ENCODE results near the gene TULP4. TPM values are rescaled to one million over a fixed set of nuclear protein-coding genes. Genes with fewer than 3 reads are reported as not detected.

Gene TULP4, protein sequence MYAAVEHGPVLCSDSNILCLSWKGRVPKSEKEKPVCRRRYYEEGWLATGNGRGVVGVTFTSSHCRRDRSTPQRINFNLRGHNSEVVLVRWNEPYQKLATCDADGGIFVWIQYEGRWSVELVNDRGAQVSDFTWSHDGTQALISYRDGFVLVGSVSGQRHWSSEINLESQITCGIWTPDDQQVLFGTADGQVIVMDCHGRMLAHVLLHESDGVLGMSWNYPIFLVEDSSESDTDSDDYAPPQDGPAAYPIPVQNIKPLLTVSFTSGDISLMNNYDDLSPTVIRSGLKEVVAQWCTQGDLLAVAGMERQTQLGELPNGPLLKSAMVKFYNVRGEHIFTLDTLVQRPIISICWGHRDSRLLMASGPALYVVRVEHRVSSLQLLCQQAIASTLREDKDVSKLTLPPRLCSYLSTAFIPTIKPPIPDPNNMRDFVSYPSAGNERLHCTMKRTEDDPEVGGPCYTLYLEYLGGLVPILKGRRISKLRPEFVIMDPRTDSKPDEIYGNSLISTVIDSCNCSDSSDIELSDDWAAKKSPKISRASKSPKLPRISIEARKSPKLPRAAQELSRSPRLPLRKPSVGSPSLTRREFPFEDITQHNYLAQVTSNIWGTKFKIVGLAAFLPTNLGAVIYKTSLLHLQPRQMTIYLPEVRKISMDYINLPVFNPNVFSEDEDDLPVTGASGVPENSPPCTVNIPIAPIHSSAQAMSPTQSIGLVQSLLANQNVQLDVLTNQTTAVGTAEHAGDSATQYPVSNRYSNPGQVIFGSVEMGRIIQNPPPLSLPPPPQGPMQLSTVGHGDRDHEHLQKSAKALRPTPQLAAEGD (N-terminal part only)
- total RNA-seq: 10 to 100 TPM; 28.4 to 30.5 TPM

DNA sequence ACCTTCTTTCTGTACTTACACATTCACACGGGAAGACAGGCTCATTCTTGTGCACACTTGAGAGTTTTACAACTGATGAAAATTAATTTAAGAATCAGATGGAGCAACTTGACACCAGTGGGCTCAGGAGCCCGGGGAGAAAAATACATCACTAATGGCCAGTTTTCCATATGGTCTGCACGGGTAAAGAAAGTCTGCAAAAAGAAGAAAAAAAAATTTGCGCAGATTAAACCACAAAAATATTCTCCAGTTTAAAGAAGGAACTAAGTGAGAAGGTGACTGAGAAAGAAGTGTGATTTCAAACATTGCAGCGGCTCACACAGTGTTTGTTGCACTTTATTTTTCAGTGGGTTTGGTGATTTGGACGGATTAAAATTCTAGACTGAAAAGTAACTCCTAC is at the start of gene TULP4:
Gene TULP4, plus strand, starts transcription at position 301 of the 400 bp plus-strand sequence. CDS start 1,552 bp downstream, outside the sequence.
- Mint-ChIP-seq H3K36me3 (peaks cover 28% of the 10 kb centered on the region), H3K27ac (no peak within 1 kb of the TSS), H3K4me3 (no peak within 1 kb of the TSS), H3K4me1 (peaks cover 21% of the 10 kb centered on the region), H3K27me3 (no peaks in the 10 kb centered on the region), H3K9me3 (ENCODE audit: low read depth) (no peaks in the 10 kb centered on the region)
- ATAC-seq: no peak
- DNase-seq: no peak
- CTCF ChIA-PET: interaction anchor here (1.1 kb wide), 1 partner anchor 27 kb away, joined by 3 read pairs; no protein-coding TSS in a partner anchor

DNA sequence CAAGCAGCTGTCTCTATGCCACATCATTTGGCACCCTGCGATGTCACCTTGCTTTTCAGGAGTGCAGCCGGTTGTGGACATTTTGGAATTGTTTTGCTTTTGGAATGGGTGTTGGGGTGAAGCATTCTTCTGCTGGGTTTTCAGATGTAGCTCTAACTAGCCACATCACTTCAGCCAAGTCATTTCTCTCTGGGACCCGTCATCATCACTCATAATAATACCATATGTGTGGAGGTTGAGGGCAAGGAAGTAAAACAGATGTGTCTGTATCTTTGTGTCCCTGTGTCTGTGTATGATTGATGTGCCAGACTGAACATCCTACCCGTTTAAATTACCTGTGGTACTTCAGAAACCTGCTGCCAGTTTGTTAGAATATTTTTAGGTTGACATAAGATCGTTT is 49.5 kb upstream of the TULP4 start:
- Mint-ChIP-seq H3K27ac (no peak overlapping the region), H3K36me3 (peaks cover 4% of the 10 kb centered on the region)

DNA sequence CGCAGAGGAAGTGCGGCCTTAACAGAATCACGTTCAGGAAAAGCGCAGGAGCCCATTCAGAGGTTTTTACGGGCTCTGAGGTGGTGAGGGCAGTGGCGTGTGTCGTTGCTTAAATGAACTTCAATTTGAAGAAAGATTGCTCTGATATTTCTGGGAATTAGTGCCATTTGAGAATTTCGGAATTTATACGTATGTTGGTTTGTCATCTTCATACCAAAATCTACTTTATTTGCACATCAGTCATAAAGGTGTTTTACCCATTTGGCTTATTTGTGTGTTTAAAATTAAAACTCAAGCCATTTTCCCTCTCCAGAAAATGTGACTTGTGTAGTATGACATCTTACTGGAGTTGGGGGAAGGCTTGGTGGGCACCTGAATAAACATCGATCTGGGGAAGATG is 48.1 kb upstream of the TULP4 start:
- Mint-ChIP-seq H3K27me3 (no peaks in the 10 kb centered on the region), H3K9me3 (ENCODE audit: low read depth) (no peaks in the 10 kb centered on the region), H3K36me3 (peaks cover 6% of the 10 kb centered on the region), H3K4me3 (no peak overlapping the region), H3K27ac (no peak overlapping the region), H3K4me1 (peaks cover 9% of the 10 kb centered on the region)
- CTCF ChIA-PET: no interaction called here
- DNase-seq: no peak
- no peak for ATAC-seq

More for the DNA sequence above, 49.5 kb upstream of the TULP4 start:
- no peak overlapping the region for H3K4me3 Mint-ChIP-seq
- no peaks in the 10 kb centered on the region for H3K9me3 Mint-ChIP-seq (ENCODE audit: low read depth)
- DNase-seq (no peak), ATAC-seq (peak; percentile 36)
- H3K27me3 Mint-ChIP-seq: no peaks in the 10 kb centered on the region
- peaks cover 9% of the 10 kb centered on the region for H3K4me1 Mint-ChIP-seq
- CTCF ChIA-PET: interaction anchor here (0.9 kb wide), 1 partner anchor 84 kb away, joined by 3 read pairs; no protein-coding TSS in a partner anchor

DNA sequence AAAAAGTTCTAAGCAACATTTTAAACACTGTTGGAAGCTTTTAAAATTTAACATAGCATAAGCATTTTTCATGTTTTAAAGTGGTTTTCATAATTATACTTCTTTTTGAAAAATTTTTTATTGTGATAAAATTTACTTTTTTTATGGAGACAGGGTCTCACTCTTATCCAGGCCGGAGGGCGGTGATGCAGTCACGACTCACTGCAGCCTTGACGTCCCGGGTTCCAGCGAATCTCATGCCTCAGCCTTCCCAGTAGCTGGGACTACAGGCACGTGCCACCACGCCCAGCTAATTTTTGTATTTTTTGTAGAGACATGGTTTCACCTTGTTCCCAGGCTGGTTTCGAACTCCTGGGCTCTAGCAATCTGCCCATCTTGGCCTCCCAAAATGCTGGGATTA is 46.1 kb upstream of the TULP4 start:
- H3K27me3 Mint-ChIP-seq: no peaks in the 10 kb centered on the region
- H3K9me3 Mint-ChIP-seq (ENCODE audit: low read depth): no peaks in the 10 kb centered on the region
- H3K4me1 Mint-ChIP-seq: peaks cover 20% of the 10 kb centered on the region
- CTCF ChIA-PET: interaction anchor here (1.0 to 1.5 kb wide), 2 partner anchors 14 to 45 kb away, joined by 3 to 5 read pairs; no protein-coding TSS in a partner anchor
- ATAC-seq (no peak), DNase-seq (no peak)
- no peak overlapping the region for H3K27ac Mint-ChIP-seq
- peaks cover 4% of the 10 kb centered on the region for H3K36me3 Mint-ChIP-seq
- H3K4me3 Mint-ChIP-seq: no peak overlapping the region

DNA sequence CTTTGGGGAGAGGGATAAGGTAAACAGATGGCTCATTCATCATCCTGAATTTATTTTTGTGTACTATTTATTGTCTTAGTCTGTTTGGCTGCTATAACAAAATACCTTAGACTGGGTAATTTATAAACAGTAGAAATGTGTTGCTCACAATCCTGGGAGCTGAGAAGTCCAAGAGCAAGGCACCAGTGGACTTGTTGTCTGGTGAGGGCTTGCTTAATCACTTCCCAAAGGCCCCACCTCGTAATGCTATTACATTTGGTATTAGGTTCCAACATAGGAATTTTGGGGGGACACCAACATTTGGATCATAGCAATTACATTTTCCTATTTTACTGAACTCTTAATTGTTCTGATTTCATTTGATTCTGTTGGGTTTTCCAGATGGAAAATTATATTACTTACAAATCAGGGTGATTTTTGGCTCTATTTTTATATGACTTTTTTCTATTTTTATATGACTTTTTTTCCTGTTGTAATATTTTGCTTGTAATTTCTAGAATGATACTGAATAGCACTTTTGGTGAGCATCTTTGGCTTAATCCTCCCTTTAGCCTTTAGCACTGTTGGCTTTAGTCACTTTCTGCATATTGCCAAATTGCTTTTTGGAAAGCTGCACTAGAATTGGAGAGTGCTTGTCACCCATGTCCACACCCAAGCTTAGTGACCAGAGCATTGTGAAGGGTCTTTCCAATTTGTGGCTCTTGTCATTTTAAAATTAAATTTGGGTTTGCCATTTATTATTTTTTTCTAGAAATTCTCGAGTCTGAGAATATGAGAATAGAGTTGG is 43.7 kb upstream of the TULP4 start:
- Mint-ChIP-seq H3K27ac (no peak overlapping the region), H3K27me3 (no peaks in the 10 kb centered on the region), H3K4me1 (peaks cover 19% of the 10 kb centered on the region), H3K9me3 (ENCODE audit: low read depth) (no peaks in the 10 kb centered on the region), H3K36me3 (peaks cover 10% of the 10 kb centered on the region), H3K4me3 (no peak overlapping the region)
- ATAC-seq (no peak), DNase-seq (no peak)
- CTCF ChIA-PET: no interaction called here

DNA sequence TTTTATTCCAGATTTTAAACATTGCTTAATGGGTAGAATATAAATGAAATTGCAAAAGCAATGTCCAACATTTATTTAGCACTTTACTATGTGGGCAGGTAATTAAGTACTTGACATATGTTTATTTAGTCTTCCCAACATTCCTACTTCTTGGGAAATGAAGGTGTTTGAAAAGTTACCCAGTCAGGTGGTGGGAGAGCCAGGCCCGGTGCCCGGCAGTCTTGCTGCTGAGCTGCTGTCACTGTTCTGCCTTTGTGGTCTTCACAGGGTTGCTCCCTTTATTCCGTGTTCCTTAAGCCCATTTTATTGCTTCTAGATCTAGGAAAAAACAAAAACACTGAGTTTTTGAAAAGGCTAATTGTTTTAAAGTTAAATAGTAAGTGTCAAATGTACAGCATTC is 42.6 kb upstream of the TULP4 start:
- ATAC-seq (no peak), DNase-seq (no peak)
- Mint-ChIP-seq H3K9me3 (ENCODE audit: low read depth) (no peaks in the 10 kb centered on the region), H3K27ac (no peak overlapping the region), H3K4me3 (no peak overlapping the region), H3K4me1 (peaks cover 19% of the 10 kb centered on the region), H3K36me3 (peaks cover 12% of the 10 kb centered on the region), H3K27me3 (no peaks in the 10 kb centered on the region)
- CTCF ChIA-PET: interaction anchor here (0.6 kb wide), 1 partner anchor 56 kb away, joined by 3 read pairs; no protein-coding TSS in a partner anchor

DNA sequence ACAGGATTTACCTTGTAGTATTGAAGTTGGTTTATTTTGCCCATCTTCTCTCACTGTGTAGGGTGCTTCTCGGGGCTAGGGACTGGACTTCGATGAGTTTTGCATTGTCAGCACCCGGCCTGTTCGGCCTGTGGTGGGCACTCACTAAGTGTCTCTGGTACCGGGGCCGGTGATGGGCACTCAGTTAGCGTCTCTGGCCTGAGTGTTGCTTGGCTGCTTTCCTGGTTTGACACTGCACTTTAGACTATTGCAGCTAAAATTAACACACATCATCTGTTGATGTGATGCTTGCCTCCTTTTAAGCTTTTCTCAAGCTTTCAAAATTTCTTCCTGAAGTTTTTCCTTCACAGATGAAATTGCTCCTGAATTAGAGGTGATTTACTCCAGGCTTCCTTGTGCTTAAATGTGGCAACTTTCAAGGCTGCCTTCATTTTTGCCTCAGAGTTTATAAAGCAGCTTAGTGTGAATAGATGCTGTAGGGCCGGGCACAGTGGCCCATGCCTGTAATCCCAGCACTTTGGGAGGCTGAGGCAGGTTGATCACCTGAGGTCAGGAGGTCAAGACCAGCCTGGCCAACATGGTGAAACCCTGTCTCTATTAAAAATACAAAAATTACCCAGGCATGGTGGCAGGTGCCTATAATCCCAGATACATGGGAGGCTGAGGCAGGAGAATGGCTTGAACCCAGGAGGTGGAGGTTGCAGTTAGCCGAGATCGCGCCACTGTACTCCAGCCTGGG is 41.7 kb upstream of the TULP4 start:
- H3K27ac Mint-ChIP-seq: peak overlapping the region; percentile 50
- H3K36me3 Mint-ChIP-seq: peaks cover 12% of the 10 kb centered on the region
- peaks cover 19% of the 10 kb centered on the region for H3K4me1 Mint-ChIP-seq
- H3K9me3 Mint-ChIP-seq (ENCODE audit: low read depth): no peaks in the 10 kb centered on the region
- DNase-seq (no peak), ATAC-seq (peak; percentile 14)
- H3K27me3 Mint-ChIP-seq: no peaks in the 10 kb centered on the region
- H3K4me3 Mint-ChIP-seq: peak overlapping the region; percentile 11
- CTCF ChIA-PET: interaction anchor here (0.7 to 1.3 kb wide), 4 partner anchors 39 to 88 kb away, joined by 3 read pairs; no protein-coding TSS in a partner anchor

DNA sequence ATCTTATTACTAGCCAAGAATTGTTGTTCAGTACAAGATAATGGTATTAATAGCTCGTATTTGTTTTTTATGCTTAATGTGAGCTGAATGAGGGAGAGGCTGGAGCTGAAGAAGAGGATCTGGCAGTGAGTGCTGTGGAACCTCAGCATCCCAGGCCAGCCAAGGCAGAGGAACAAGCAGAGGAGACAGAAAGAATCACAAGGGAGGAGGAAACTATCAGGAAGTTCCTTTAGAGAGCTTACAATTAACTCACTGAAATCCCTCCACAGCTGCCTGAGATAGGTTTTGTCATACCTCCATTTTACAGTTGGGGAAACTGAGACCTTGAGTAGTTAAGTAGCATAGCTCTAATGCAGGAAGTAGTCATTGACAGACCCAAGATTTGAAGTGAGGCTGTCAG is 39.9 kb upstream of the TULP4 start:
- DNase-seq (no peak), ATAC-seq (no peak)
- no peak overlapping the region for H3K27ac Mint-ChIP-seq
- H3K36me3 Mint-ChIP-seq: peaks cover 12% of the 10 kb centered on the region
- CTCF ChIA-PET: interaction anchor here (0.8 kb wide), 1 partner anchor 14 kb away, joined by 3 read pairs; no protein-coding TSS in a partner anchor
- H3K9me3 Mint-ChIP-seq (ENCODE audit: low read depth): no peaks in the 10 kb centered on the region
- H3K4me1 Mint-ChIP-seq: peaks cover 19% of the 10 kb centered on the region
- H3K27me3 Mint-ChIP-seq: no peaks in the 10 kb centered on the region
- no peak overlapping the region for H3K4me3 Mint-ChIP-seq

DNA sequence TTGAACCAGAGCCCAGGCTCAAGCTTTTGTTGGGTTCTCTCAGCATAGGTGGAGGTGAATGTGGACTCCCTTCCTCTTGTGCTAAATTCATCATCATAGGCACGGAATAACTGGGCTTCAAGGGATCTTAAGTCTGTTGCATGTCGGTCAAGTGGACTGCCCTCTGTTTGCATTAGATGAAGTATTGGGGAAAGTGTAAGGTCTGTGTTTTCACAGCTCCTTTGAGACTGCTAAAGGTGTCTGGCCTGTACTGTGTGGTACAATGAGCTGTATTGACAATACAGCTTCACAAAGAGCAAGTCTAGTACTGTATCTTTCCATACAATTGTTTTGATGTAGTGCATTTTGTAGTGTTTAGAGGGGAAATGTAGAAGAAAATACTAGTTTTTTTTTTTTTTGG is 34.3 kb upstream of the TULP4 start:
- CTCF ChIA-PET: interaction anchor here (1.1 kb wide), 1 partner anchor 57 kb away, joined by 3 read pairs; no protein-coding TSS in a partner anchor
- Mint-ChIP-seq H3K27ac (no peak overlapping the region), H3K36me3 (peaks cover 6% of the 10 kb centered on the region), H3K4me1 (peaks cover 3% of the 10 kb centered on the region), H3K27me3 (no peaks in the 10 kb centered on the region), H3K4me3 (no peak overlapping the region), H3K9me3 (ENCODE audit: low read depth) (no peaks in the 10 kb centered on the region)
- ATAC-seq (no peak), DNase-seq (no peak)

DNA sequence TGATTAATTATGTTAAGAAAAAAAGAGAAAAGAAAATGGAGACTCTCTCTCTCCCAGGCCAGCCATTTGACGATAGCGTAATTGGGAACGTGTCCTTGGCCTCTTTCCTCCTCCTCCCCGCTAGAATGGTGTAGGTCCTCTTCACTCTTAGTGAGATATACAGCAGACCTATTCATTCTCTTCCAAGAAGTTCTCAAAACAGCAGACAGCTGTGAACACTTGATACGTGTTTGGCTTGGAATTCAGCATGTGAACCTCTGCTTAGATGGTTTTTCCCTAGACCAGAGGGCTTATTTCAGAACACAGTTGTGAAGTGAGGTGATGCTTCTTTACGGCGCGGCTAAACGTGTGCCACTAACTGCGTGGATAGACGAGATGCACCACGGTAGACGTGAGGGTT is 32.6 kb upstream of the TULP4 start:
- DNase-seq: no peak
- CTCF ChIA-PET: no interaction called here
- no peak for ATAC-seq
- Mint-ChIP-seq H3K4me1 (peaks cover 20% of the 10 kb centered on the region), H3K27ac (no peak overlapping the region), H3K9me3 (ENCODE audit: low read depth) (no peaks in the 10 kb centered on the region), H3K4me3 (no peak overlapping the region), H3K27me3 (no peaks in the 10 kb centered on the region), H3K36me3 (no peaks in the 10 kb centered on the region)

DNA sequence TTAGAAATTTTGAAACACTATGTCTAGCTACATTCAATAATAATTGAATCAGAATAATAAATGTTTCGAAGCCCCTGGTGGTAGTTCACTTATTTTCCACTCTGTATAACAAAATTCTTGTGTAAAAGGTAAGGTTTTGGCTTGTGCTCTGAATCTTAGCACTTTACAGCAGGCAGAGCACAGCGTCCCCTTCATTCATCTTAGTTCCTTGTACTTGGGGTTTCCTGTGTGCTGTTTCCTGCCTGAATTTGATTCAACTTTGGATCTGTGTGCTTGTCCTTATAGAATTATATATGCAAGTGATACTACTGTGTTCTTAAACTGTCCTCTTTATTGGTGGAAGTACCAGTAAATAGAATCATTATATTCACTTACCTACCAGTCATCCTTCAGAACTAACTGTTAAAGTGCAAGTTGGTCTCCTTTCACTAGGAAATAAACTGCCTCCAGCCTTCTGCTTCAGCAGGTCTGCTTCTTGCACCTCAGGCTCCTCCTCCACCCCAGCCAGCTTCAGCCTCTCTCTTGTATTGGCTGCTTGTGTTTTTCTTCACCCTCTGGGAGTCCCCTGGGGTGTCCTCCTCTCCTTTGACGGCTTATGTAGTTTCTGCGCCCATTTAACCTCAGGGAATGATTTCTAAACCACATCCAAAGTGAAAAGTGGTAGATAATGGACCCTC is 28.8 kb upstream of the TULP4 start:
- Mint-ChIP-seq H3K36me3 (peaks cover 4% of the 10 kb centered on the region), H3K4me3 (peak overlapping the region; percentile 11), H3K27ac (peak overlapping the region; percentile 59), H3K9me3 (ENCODE audit: low read depth) (no peaks in the 10 kb centered on the region), H3K27me3 (no peaks in the 10 kb centered on the region), H3K4me1 (peaks cover 39% of the 10 kb centered on the region)
- CTCF ChIA-PET: no interaction called here
- DNase-seq (peak; percentile 48), ATAC-seq (peak; percentile 71)
